Ascending aorta (tissue), 2 donors: ENCODE data around the gene MAN2B2. TPM values are rescaled to one million over a fixed set of nuclear protein-coding genes. Genes with fewer than 3 reads are reported as not detected.

ENCODE experiments used
- DNase-seq, 2 donors: peaks; one replicate each; pipeline ENCODE4 v3.0.0-alpha.2; 2019; ENCODE audit warnings: low spot score in 2 of 2
- H3K27ac ChIP-seq, 2 donors: fragments of 200-600 bp; sonication (generic); one replicate each; pipeline ENCODE4 v1.5.1; 2016 to 2017; ENCODE audit warnings: mild to moderate bottlenecking in 1 of 2
- H3K27me3 ChIP-seq: fragments of 200-600 bp; sonication (generic); one replicate; pipeline ENCODE4 v1.5.1; 2017
- H3K36me3 ChIP-seq, 2 donors: fragments of 200-600 bp; sonication (generic); one replicate each; pipeline ENCODE4 v1.5.1; 2016
- H3K4me1 ChIP-seq, 2 donors: fragments of 200-600 bp; sonication (generic); one replicate each; pipeline ENCODE4 v1.5.1; 2016 to 2017; ENCODE audit warnings: mild to moderate bottlenecking in 1 of 2
- H3K4me3 ChIP-seq, 2 donors: fragments of 200-600 bp; sonication (generic); one replicate each; pipeline ENCODE4 v1.5.1; 2016 to 2017; ENCODE audit warnings: mild to moderate bottlenecking in 1 of 2
- H3K9me3 ChIP-seq, 2 donors: fragments of 200-600 bp; sonication (generic); one replicate each; pipeline ENCODE4 v1.5.1; 2016
- intact Hi-C: fragments of 100-400 bp; cut with DNase I; formaldehyde crosslinking; loops from one replicate; pipeline ENCODE4 v1.15.1; 2023
- total RNA-seq: library from RNA; depleted of rRNA; stranded (reverse); fragments of >200 nt; gene quantifications from one replicate; pipeline ENCODE4 v1.1.0, GENCODE V29; 2016
- TF ChIP-seq, protein P1 (sequence below), 3 experiments: fragments of 200-600 bp in 2 of 3; fragments of 450-650 bp in 1 of 3; sonication (generic) in 2 of 3; IDR thresholded peaks; one replicate each; pipeline ENCODE4 v1.5.1; 2016 to 2019; ENCODE audit warnings: antibody characterized with exemption in 3 of 3, mild to moderate bottlenecking in 1 of 3, moderate library complexity in 1 of 3

The MAN2B2 gene
- total RNA-seq, 1 donor from 2014 or later, result 47.8 TPM

DNA sequence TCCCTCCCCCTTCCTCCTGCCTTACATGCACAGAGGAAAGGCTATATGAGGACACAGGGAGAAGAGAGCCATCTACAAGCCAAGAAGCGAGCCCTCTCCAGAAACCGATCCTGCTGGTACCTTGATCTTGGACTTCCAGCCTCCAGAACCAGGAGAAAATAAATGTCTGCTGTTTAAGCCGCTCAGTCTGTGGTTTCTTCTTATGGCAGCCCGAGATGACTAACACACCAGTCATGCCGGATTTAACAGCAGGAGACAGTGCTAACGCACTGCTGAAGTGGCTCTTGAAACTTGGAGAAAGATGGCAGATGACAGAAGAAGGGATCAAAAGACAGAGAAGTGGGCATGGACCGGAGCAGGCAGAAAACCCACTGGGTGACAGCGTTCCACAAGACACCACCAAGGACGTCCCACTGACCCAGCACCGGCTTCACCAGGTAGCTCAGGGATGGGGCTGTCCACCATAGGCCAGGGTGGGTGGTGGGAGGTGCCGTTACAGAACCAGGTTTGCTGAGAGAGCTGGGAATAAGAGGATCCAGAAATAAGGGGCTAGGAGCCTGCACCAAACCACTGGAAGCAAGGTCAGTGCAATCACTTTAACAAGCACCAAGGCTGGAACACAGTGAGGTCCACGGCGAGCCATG lies 6.2 kb upstream of the MAN2B2 start:
- H3K27ac ChIP-seq, result no peak overlapping the region
- H3K27me3 ChIP-seq, result peaks cover 9% of the 10 kb centered on the region
- H3K4me3 ChIP-seq, result no peak overlapping the region
- H3K9me3 ChIP-seq, result no peaks in the 10 kb centered on the region
- peaks cover 4% of the 10 kb centered on the region in 2 donors for H3K4me1 ChIP-seq
- no peaks in the 10 kb centered on the region for H3K36me3 ChIP-seq
- intact Hi-C loops, result no loop called here
- TF ChIP-seq, protein P1, sequence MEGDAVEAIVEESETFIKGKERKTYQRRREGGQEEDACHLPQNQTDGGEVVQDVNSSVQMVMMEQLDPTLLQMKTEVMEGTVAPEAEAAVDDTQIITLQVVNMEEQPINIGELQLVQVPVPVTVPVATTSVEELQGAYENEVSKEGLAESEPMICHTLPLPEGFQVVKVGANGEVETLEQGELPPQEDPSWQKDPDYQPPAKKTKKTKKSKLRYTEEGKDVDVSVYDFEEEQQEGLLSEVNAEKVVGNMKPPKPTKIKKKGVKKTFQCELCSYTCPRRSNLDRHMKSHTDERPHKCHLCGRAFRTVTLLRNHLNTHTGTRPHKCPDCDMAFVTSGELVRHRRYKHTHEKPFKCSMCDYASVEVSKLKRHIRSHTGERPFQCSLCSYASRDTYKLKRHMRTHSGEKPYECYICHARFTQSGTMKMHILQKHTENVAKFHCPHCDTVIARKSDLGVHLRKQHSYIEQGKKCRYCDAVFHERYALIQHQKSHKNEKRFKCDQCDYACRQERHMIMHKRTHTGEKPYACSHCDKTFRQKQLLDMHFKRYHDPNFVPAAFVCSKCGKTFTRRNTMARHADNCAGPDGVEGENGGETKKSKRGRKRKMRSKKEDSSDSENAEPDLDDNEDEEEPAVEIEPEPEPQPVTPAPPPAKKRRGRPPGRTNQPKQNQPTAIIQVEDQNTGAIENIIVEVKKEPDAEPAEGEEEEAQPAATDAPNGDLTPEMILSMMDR (IDR thresholded peaks at IDR 0.05), result no peak
- DNase-seq, result no peak

DNA sequence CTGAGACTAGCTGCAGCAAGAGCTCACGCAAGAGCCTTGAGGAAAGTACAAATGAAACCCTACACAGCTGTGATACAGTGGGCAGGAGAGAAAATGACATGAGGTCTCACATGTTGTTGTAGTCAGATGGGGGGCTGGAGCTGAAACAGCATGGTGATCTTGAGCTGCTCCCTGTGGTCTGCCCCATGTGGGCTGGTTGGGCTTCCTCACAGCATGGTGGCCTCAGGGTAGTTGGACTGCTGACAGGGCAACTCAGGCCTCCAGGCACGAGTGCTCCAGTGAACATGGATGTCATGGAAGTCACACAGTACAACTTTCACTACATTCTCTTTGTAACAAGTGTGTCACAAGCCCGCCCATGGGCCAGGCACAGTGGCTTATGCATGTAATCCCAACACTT lies 3.4 kb upstream of the MAN2B2 start:
- Histone ChIP-seq H3K36me3 (no peaks in the 10 kb centered on the region), H3K4me1 (peaks cover 7 to 13% of the 10 kb centered on the region in 2 donors), H3K27ac (no peak overlapping the region), H3K27me3 (no peaks in the 10 kb centered on the region), H3K4me3 (no peak overlapping the region), H3K9me3 (no peaks in the 10 kb centered on the region)
- DNase-seq, result no peak
- intact Hi-C loops, result loop anchor here (10.0 kb wide), 5 partner anchors 103 to 533 kb away; partner anchors contain the start of gene TADA2B
- TF ChIP-seq, protein P1 (IDR thresholded peaks at IDR 0.05), result no peak

DNA sequence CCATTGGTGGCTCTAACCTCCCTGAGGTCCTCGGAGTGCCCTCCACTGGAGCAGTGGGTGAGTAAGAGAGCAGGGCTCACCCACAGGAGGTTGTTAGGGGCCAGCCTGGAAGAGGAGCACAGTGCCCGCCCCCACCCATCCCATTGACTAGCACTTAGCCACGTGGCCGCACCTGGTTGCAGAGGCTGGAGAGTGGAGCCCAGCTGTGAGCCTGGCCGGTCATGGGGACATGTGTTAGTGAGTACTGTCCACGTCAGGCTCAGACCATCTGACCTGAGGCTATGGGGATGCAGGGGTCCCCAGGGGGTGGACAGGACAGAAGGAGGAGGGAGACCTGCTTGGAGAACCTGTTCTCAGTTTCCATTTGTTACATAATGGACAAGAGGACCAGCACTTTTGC lies 1.4 kb upstream of the MAN2B2 start:
- TF ChIP-seq, protein P1 (IDR thresholded peaks at IDR 0.05), result no peak
- no peak for DNase-seq
- H3K27me3 ChIP-seq, result no peaks in the 10 kb centered on the region
- no peak overlapping the region for H3K27ac ChIP-seq
- H3K36me3 ChIP-seq, result peaks cover 3 to 12% of the 10 kb centered on the region in 2 donors
- H3K9me3 ChIP-seq, result no peaks in the 10 kb centered on the region
- no peak overlapping the region for H3K4me3 ChIP-seq
- H3K4me1 ChIP-seq, result peaks cover 7 to 13% of the 10 kb centered on the region in 2 donors
- intact Hi-C loops, result loop anchor here (10.0 kb wide), 5 partner anchors 101 to 531 kb away; partner anchors contain the start of gene TADA2B

DNA sequence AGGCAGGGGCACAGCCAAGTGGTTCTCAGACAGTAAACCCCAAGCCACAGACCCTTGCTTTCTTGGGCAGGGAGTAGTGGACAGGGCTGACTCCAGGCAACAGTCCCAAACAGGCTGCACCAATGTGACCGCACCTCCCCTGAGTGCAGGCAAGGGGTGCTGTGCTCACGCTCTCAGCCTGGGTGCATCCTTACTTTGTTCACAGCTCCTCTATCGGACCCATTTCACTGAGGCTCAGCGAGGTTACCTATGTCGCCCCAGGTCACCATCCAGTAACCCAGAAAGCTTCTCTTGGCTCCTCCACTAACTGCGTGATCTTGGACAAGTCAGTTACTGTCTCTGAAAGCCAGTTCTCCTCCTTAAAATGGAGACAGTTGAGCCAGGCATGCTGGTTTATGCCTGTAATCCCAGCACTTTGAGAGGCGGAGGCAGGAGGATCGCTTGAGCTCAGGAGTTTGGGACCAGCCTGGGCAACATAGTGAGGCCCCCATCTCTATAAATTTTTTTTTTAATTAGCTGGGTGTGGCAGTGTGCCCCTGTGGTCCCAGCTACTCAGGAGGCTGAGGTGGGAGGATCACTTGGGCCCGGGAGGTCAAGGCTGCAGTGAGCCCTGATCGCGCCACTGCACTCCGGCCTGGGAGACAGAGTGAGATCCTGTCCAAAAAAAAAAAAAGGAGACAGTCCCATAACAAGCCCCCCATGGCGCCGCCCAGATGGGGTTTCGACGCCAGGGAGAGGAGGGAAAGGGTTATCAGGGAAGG lies 823 bp upstream of the MAN2B2 start:
- H3K4me3 ChIP-seq, result peak overlapping the region; percentile 75 to 93
- no peaks in the 10 kb centered on the region for H3K27me3 ChIP-seq
- no peaks in the 10 kb centered on the region for H3K9me3 ChIP-seq
- intact Hi-C loops, result loop anchor here (2.0 to 10.0 kb wide), 6 partner anchors 67 to 531 kb away; partner anchors contain the start of genes MRFAP1 and TADA2B
- H3K36me3 ChIP-seq, result peaks cover 6 to 15% of the 10 kb centered on the region in 2 donors
- peak overlapping the region; percentile 49 to 59 for H3K27ac ChIP-seq
- H3K4me1 ChIP-seq, result peaks cover 7 to 13% of the 10 kb centered on the region in 2 donors
- DNase-seq, result no peak
- TF ChIP-seq, protein P1 (IDR thresholded peaks at IDR 0.05), result no peak

DNA sequence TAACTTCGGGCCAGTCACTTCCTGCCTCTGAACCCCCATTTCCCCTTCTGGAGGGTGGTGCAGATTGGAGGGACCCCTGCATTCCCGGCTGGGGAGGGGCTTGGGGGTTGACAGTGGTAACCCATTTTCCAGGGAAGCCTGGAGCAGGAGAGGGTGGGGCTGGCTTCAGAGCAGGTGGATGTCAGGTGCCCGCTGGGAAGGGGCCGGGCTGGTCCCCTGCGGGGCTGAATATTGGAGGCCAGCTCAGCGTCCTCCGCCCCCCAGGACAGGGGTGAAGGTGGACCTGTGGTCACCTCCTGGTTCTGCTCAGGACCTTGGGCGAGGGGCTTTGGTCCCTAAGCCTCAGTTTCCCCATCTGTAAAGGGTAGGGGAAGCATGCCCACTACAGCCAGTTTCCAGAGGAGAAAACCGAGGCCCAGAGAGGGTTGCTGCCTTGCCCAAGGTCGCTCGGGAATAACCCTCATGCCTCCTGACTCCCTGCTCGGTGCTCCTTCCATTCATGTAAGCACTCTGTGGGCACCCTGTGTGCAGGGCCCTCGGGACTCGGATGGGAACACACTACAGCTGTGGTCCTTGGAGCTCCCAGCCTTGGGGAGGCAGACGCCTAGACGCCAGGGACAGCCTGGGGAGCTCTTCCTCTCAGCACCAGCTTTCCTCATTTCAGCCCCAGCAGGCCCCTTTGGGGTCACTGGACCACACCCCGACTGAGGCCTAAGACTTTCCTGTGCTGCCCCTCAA lies 683 bp downstream of the MAN2B2 start:
- no peaks in the 10 kb centered on the region for H3K9me3 ChIP-seq
- no peak for DNase-seq
- TF ChIP-seq, protein P1 (IDR thresholded peaks at IDR 0.05), result no peak
- H3K4me1 ChIP-seq, result peaks cover 7 to 13% of the 10 kb centered on the region in 2 donors
- intact Hi-C loops, result loop anchor here (1.0 to 10.0 kb wide), 7 partner anchors 65 to 529 kb away; partner anchors contain the start of genes MRFAP1, TADA2B and TBC1D14
- peak overlapping the region; percentile 75 to 93 for H3K4me3 ChIP-seq
- H3K36me3 ChIP-seq, result peaks cover 17 to 30% of the 10 kb centered on the region in 2 donors
- H3K27ac ChIP-seq, result peak overlapping the region; percentile 68 to 69
- H3K27me3 ChIP-seq, result no peaks in the 10 kb centered on the region
